ENCODE data around the gene FOS. TPM values are rescaled to one million over a fixed set of nuclear protein-coding genes. Genes with fewer than 3 reads are reported as not detected.

FOS gene
- total and polyA plus RNA-seq, 2 donors (not counting 1 experiment from before 2014, with no cell fraction given), result 103 to 4,077 TPM

GRCh38 chr14:75267141-75267721, 11.4 kb upstream of the FOS start:
- no peak overlapping the region for H2AFZ ChIP-seq (ENCODE audit: insufficient read depth, low read depth, low read length, poor library complexity, severe bottlenecking)
- H3K27me3 Mint-ChIP-seq, result peaks cover 7% of the 10 kb centered on the region

More at GRCh38 chr14:75267141-75267721, 11.4 kb upstream of the FOS start:
- Histone ChIP-seq H3K4me1 (ENCODE audit: control insufficient read depth in 2 of 2, insufficient read depth in 2 of 2, low read length in 2 of 2) (no peaks in the 10 kb centered on the region), H3K36me3 (replicated peaks in 1 of 2; ENCODE audit: control extremely low read depth in 1 of 2, control insufficient read depth in 1 of 2, extremely low read depth in 1 of 2, insufficient read depth in 2 of 2, low read length in 1 of 2) (no peaks in the 10 kb centered on the region), H3K9ac (ENCODE audit: low read length) (no peak overlapping the region), H3K79me2 (ENCODE audit: control insufficient read depth, insufficient read depth, low read length) (no peaks in the 10 kb centered on the region), H3K4me3 (ENCODE audit: control extremely low read depth in 1 of 5, extremely low read depth in 1 of 5, insufficient read depth in 1 of 5, low read depth in 2 of 5, low read length in 4 of 5) (no peak overlapping the region), H3K27ac (ENCODE audit: low read length in 2 of 2) (no peak overlapping the region), H3K4me2 (replicated peaks; ENCODE audit: low read depth, low read length, poor library complexity, severe bottlenecking) (no peak overlapping the region), H3K9me3 (ENCODE audit: control extremely low read depth in 1 of 3, control insufficient read depth in 2 of 3, insufficient read depth in 1 of 3, low read length in 2 of 3) (no peaks in the 10 kb centered on the region), H4K20me1 (ENCODE audit: control insufficient read depth, insufficient read depth, low read length, poor library complexity, severe bottlenecking) (no peaks in the 10 kb centered on the region), H3K27me3 (replicated peaks in 1 of 4; ENCODE audit: control extremely low read depth in 1 of 4, control insufficient read depth in 3 of 4, insufficient read depth in 4 of 4, low read length in 3 of 4) (peaks cover 0 to 13% (median 5%) of the 10 kb centered on the region in 4 experiments)
- DNase-seq (no peak), ATAC-seq (ENCODE audit: low read depth) (no peak)
- Mint-ChIP-seq H3K27ac (no peak overlapping the region), H3K4me3 (no peak overlapping the region), H3K4me1 (peaks cover 3% of the 10 kb centered on the region), H3K9me3 (ENCODE audit: insufficient read depth) (no peaks in the 10 kb centered on the region)
- WGBS (ENCODE audit: insufficient coverage), result no CpG with 5 or more reads among the region's 3 CpGs
- no peak for TF ChIP-seq EZH2 (IDR thresholded peaks at IDR 0.05; ENCODE audit: borderline replicate concordance, insufficient read depth, low read depth, low read length, poor library complexity, severe bottlenecking)
- no peak for TF ChIP-seq CTCF (IDR thresholded peaks at IDR 0.05)
- intact Hi-C loops (cut with micrococcal nuclease), result no loop called here
- CTCF ChIA-PET, result interaction anchor here (0.7 to 1.7 kb wide), 5 partner anchors 18 to 222 kb away, joined by 3 to 6 read pairs (median 3); no protein-coding TSS in a partner anchor
- POLR2A ChIA-PET, result interaction anchor here (0.6 to 1.2 kb wide), 3 partner anchors 11 to 128 kb away, joined by 3 to 5 read pairs (median 4); partner anchors contain the start of gene FOS
